ENCODE data around the gene ATP11C.

The ATP11C gene

GRCh38 chrX:139907078-139907477 is 25.8 kb downstream of the ATP11C start:
- H3K4me3 ChIP-seq (ENCODE audit: control insufficient read depth, low read depth, low read length): no peak overlapping the region
- DNase-seq (ENCODE audit: low read depth): no peak
- TF ChIP-seq CTCF (conservative IDR thresholded peaks at IDR 0.05; ENCODE audit: control insufficient read depth, insufficient read depth, low read depth, low read length): no peak

- TF ChIP-seq CTCF (conservative IDR thresholded peaks at IDR 0.05; ENCODE audit: control insufficient read depth, insufficient read depth, low read depth, low read length): no peak
- H3K4me3 ChIP-seq (ENCODE audit: control insufficient read depth, low read depth, low read length): no peak overlapping the region
- no peak for DNase-seq (ENCODE audit: low read depth)
Observed at GRCh38 chrX:139905743-139906142, 27.1 kb downstream of the ATP11C start.

GRCh38 chrX:139905051-139905450 is 27.8 kb downstream of the ATP11C start:
- H3K4me3 ChIP-seq (ENCODE audit: control insufficient read depth, low read depth, low read length): no peak overlapping the region
- no peak for TF ChIP-seq CTCF (conservative IDR thresholded peaks at IDR 0.05; ENCODE audit: control insufficient read depth, insufficient read depth, low read depth, low read length)
- DNase-seq (ENCODE audit: low read depth): no peak

- no peak for TF ChIP-seq CTCF (conservative IDR thresholded peaks at IDR 0.05; ENCODE audit: control insufficient read depth, insufficient read depth, low read depth, low read length)
- H3K4me3 ChIP-seq (ENCODE audit: control insufficient read depth, low read depth, low read length): no peak overlapping the region
- DNase-seq (ENCODE audit: low read depth): no peak
Observed at GRCh38 chrX:139903210-139903609, 29.6 kb downstream of the ATP11C start.

- no peak overlapping the region for H3K4me3 ChIP-seq (ENCODE audit: control insufficient read depth, low read depth, low read length)
- TF ChIP-seq CTCF (conservative IDR thresholded peaks at IDR 0.05; ENCODE audit: control insufficient read depth, insufficient read depth, low read depth, low read length): no peak
- no peak for DNase-seq (ENCODE audit: low read depth)
Observed at GRCh38 chrX:139902559-139902958, 30.3 kb downstream of the ATP11C start.

GRCh38 chrX:139898334-139898733 is 34.5 kb downstream of the ATP11C start:
- no peak overlapping the region for H3K4me3 ChIP-seq (ENCODE audit: control insufficient read depth, low read depth, low read length)
- TF ChIP-seq CTCF (conservative IDR thresholded peaks at IDR 0.05; ENCODE audit: control insufficient read depth, insufficient read depth, low read depth, low read length): no peak
- no peak for DNase-seq (ENCODE audit: low read depth)

- no peak for TF ChIP-seq CTCF (conservative IDR thresholded peaks at IDR 0.05; ENCODE audit: control insufficient read depth, insufficient read depth, low read depth, low read length)
- H3K4me3 ChIP-seq (ENCODE audit: control insufficient read depth, low read depth, low read length): no peak overlapping the region
- no peak for DNase-seq (ENCODE audit: low read depth)
Observed at GRCh38 chrX:139892512-139892911, 40.3 kb downstream of the ATP11C start.
